Mucosa of descending colon (tissue), 3 donors: ENCODE results near the gene MYL12B. TPM values are rescaled to one million over a fixed set of nuclear protein-coding genes. Genes with fewer than 3 reads are reported as not detected.
"Not testable (repeated sequence)": the region's sequence is repeated elsewhere in the genome, so short reads cannot be mapped to it uniquely, and the experiment has no call there.

Experiments
- ATAC-seq: fragments of 200-7000 bp; cut with Tn5 transposase; one replicate; pipeline ENCODE4 v1.9.1; 2020; ENCODE audit warnings: mild to moderate bottlenecking, moderate library complexity
- DNase-seq, 3 donors: peaks; one replicate each; pipeline ENCODE4 v3.0.0-alpha.2; 2020
- H3K36me3 ChIP-seq: fragments of 200-600 bp; one replicate; pipeline ENCODE4 v1.8.0; 2021; ENCODE audit warnings: low read depth, mild to moderate bottlenecking
- H3K4me1 ChIP-seq: fragments of 200-600 bp; one replicate; pipeline ENCODE4 v1.8.0; 2021; ENCODE audit warnings: low read depth, mild to moderate bottlenecking
- H3K4me3 ChIP-seq: fragments of 200-600 bp; one replicate; pipeline ENCODE4 v1.8.0; 2021; ENCODE audit warnings: mild to moderate bottlenecking
- H3K9me3 ChIP-seq: fragments of 200-600 bp; one replicate; pipeline ENCODE4 v1.8.0; 2021; ENCODE audit warnings: mild to moderate bottlenecking
- intact Hi-C, 2 donors: fragments of 100-400 bp; cut with DNase I in 1 of 2; cut with micrococcal nuclease in 1 of 2; formaldehyde crosslinking; loops; one replicate each; pipeline versions ENCODE4 v1.11.0 to v1.11.1; 2022; cut with DNase I, micrococcal nuclease
- total RNA-seq, 3 donors: library from RNA; stranded (reverse); fragmentation: NEBNext Ultra II Directional in 2 of 3; extraction: Animal tissue kit (Norgen Biotek cat#: 25700) in 2 of 3; gene quantifications; one replicate each; pipeline versions ENCODE4 v1.2.1 to v1.2.4, GENCODE V29; 2021 to 2023
- TF ChIP-seq, protein P1 (sequence below): fragments of 200-600 bp; IDR thresholded peaks from one replicate; pipeline ENCODE4 v1.8.0; 2022; ENCODE audit warnings: antibody characterized with exemption, mild to moderate bottlenecking
- donor health status: DM: no; HTN: no; CAD: no; lungs with moderate emphysema.
- donor health status: DM: no; HTN: no; CAD: no.
- donor health status: DM: no; HTN: yes; CAD: no.

The MYL12B gene
- total RNA-seq, 3 donors from 2014 or later = 317 to 609 (median 569) TPM

DNA sequence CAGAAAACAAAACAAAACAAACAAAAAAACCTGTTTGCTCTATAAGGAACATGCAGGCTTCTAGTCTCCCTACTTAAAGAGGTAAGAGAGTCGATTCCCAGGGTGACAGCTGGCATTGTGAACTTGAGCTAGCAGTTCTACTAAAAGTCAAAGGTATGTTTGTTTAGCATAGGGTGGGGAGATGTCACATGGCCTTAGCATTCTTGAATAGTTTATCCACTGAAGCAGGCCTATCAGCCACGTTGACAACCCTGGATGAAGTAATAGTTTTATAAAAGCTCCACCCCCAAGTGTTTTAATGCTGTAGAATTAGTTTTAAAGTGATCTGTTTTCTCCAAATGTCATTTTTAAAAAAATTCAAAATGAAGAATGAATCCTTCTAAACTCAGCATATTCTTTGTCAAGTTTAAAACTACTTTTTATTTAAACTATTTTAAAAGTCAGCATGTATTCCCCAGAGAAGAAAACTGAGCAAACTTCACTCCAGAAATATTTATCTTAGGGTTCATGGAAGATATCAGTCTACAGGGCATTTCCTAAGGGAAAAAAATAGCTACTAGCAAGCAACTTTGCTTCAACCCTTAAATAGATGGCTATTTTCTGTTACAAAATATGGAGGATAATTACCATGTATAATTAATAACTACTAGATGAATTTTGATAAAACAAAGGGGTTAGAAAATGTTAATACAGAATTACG is 43.8 kb upstream of the MYL12B start:
- H3K4me3 ChIP-seq = no peak overlapping the region

DNA sequence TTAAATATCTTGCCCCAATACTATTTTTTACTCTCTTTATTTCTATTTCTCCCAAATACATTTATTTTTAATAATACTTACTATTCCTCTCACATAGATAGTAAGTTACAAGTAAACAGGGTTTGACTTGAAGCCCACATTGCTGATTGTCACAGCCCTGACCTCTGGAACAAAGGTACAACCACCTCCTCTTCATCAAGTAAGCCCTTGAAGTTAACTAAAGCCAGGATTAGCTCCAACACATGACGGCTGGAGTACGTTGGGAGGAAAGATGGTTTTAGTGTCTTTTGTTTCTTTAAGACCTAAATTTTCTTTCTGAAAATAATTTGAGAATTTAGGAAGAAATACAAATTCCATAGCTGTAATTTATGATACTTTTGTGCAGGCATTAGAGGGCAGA is 43.1 kb upstream of the MYL12B start:
- intact Hi-C loops = no loop called here
- Histone ChIP-seq H3K4me1 (peaks cover 20% of the 10 kb centered on the region), H3K4me3 (no peak overlapping the region), H3K36me3 (no peaks in the 10 kb centered on the region), H3K9me3 (no peaks in the 10 kb centered on the region)
- TF ChIP-seq, protein P1, sequence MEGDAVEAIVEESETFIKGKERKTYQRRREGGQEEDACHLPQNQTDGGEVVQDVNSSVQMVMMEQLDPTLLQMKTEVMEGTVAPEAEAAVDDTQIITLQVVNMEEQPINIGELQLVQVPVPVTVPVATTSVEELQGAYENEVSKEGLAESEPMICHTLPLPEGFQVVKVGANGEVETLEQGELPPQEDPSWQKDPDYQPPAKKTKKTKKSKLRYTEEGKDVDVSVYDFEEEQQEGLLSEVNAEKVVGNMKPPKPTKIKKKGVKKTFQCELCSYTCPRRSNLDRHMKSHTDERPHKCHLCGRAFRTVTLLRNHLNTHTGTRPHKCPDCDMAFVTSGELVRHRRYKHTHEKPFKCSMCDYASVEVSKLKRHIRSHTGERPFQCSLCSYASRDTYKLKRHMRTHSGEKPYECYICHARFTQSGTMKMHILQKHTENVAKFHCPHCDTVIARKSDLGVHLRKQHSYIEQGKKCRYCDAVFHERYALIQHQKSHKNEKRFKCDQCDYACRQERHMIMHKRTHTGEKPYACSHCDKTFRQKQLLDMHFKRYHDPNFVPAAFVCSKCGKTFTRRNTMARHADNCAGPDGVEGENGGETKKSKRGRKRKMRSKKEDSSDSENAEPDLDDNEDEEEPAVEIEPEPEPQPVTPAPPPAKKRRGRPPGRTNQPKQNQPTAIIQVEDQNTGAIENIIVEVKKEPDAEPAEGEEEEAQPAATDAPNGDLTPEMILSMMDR = no peak
- DNase-seq (no peak), ATAC-seq (no peak)

More for the DNA sequence above, 43.8 kb upstream of the MYL12B start:
- TF ChIP-seq, protein P1 = no peak
- ATAC-seq = peak; percentile 98
- Histone ChIP-seq H3K9me3 (no peaks in the 10 kb centered on the region), H3K4me1 (peaks cover 26% of the 10 kb centered on the region), H3K36me3 (no peaks in the 10 kb centered on the region)
- intact Hi-C loops = no loop called here
- peak in 1 of 3 donors; percentile 79 for DNase-seq

DNA sequence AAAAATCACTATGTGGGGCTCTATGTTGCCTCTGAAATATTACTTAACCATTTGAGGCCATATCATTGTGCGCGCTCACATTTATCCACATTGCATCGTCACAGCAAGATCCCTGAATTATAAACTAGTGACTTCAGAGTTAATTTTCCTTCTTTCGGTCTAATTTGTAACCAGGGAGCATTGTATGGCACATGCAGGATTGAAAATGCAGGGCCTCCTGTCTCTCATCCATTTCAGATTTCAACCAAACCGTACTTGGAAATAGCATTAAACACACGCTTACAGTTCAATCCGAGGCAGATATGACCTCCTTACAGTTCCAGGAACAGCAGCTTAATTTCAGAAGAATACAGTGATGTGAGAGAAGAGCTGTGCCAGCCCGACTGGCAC is 42.7 kb upstream of the MYL12B start:
- H3K4me3 ChIP-seq = no peak overlapping the region
- intact Hi-C loops = no loop called here

DNA sequence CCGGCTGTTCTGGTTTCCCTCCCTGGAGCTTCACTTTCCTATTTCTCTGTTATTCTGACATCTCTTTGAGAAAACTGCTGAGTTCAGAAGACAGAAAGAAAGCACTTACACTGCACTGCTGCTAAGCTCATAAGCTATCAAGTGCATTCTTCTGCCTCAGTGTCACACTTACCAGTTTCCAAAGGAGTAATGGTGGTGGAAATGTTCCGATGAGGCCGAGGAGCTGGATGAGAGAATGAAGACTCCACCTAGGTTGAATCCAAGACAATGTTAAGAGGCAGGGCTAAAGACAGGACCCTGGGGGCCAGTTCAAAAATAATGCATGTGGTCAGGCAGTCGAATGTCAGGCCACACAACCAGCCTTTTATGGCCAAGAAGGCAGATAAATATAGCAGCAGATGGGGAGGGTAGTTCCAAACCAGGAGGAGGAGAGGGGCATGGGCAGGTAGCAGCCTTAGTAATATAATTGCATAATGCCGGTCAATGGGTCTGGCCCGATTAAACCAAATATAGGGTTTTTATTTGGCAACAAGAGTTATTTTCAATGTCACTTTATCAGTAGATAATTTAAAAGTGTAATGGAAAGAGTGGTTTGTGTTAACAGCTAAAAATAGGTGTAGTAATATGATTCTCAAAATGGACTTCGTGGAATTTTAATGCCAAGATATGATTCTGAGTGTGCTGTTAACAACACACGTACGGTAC is 42.1 kb upstream of the MYL12B start, which contains the start of gene MYOM1:
Gene MYOM1, minus strand, starts transcription at position 338 of the 705 bp plus-strand sequence. CDS start 4,745 bp downstream, outside the sequence.
- no peaks in the 10 kb centered on the region for H3K36me3 ChIP-seq
- intact Hi-C loops = no loop called here
- no peak for DNase-seq
- TF ChIP-seq, protein P1 = no peak
- H3K9me3 ChIP-seq = no peaks in the 10 kb centered on the region
- ATAC-seq = no peak
- peaks cover 18% of the 10 kb centered on the region for H3K4me1 ChIP-seq
- H3K4me3 ChIP-seq = no peak within 1 kb of the TSS

More for the DNA sequence above, 42.7 kb upstream of the MYL12B start:
- ATAC-seq = no peak
- TF ChIP-seq, protein P1 = no peak
- Histone ChIP-seq H3K4me1 (peaks cover 18% of the 10 kb centered on the region), H3K9me3 (no peaks in the 10 kb centered on the region), H3K36me3 (no peaks in the 10 kb centered on the region)
- no peak for DNase-seq

DNA sequence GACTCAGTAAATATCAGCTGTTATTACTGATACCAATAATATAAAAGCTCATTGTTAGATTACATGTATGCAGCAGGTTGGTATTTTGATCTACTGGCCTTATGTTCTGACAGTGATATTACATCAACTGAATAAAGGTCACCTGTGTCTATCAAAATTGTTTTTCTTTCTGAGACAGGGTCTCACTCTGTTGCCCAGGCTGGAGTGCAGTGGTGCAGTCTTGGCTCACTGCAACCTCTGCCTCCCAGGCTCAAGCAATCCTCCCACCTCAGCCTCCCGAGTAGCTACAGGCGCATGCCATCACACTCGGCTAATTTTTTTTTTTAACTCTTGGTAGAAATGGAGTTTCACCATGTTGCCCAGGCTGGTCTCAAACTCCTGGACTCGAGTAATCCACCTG is 41.1 kb upstream of the MYL12B start:
- H3K9me3 ChIP-seq, ATAC-seq, intact Hi-C loops, DNase-seq, H3K36me3 ChIP-seq, H3K4me3 ChIP-seq: not testable (repeated sequence)
- peaks cover 18% of the 10 kb centered on the region for H3K4me1 ChIP-seq

DNA sequence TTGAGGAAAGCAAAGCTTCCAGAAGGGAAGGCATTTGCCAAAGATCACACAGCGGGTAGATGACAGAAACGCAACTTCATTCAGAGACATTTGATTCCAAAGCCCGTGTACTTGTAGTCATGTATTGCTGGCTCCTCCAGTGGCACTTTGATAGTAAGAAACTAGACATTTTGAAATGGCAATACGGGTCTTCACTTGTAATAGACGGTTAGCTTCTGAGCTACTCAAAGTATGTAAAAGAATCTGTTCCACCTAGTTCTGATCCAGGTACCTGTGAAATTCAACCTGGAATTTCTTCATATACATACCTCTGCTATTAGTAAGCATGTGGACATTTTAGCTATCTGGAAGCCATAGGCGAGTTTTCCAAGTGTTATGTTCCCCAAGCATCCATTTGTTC is 40.4 kb upstream of the MYL12B start:
- no peak for ATAC-seq
- no peaks in the 10 kb centered on the region for H3K36me3 ChIP-seq
- intact Hi-C loops = no loop called here
- TF ChIP-seq, protein P1 = no peak
- H3K4me3 ChIP-seq = no peak overlapping the region
- H3K4me1 ChIP-seq = peaks cover 18% of the 10 kb centered on the region
- DNase-seq = no peak
- no peaks in the 10 kb centered on the region for H3K9me3 ChIP-seq
